Fibroblast of lung (primary cell): ENCODE measurements around the gene WNT3.
"Not testable (repeated sequence)": the region's sequence is repeated elsewhere in the genome, so short reads cannot be mapped to it uniquely, and the experiment has no call there.

ENCODE experiments used
- CTCF ChIP-seq, 2 donors: IDR thresholded peaks in 1 of 2; conservative IDR thresholded peaks in 1 of 2; 1 replicate in 1 of 2; 2 replicates in 1 of 2; pipeline ENCODE4 v1.5.1; 2011 to 2012; ENCODE audit warnings: low read length in 2 of 2, control low read depth in 1 of 2, inconsistent platforms in 1 of 2, low read depth in 1 of 2, mild to moderate bottlenecking in 1 of 2
- EZH2 ChIP-seq: IDR thresholded peaks from 2 replicates; pipeline ENCODE4 v1.5.1; 2012; ENCODE audit warnings: low read length, control low read depth, mild to moderate bottlenecking; ENCODE audit errors: missing control alignments

GRCh38 chr17:46840596-46840995 is 22.1 kb upstream of the WNT3 start:
- TF ChIP-seq CTCF (conservative IDR thresholded peaks at IDR 0.05 in 1 of 2, IDR thresholded peaks at IDR 0.05 in 1 of 2; ENCODE audit: low read depth in 1 of 2, low read length in 2 of 2); EZH2: not testable (repeated sequence)
